ENCODE data around the gene GMCL2. TPM values are rescaled to one million over a fixed set of nuclear protein-coding genes. Genes with fewer than 3 reads are reported as not detected.

Gene GMCL2
- total and polyA plus RNA-seq, 12 donors: not detected

- TF ChIP-seq CTCF (IDR thresholded peaks at IDR 0.05) (peak; percentile 38 to 65 (median 56)), POLR2A (IDR thresholded peaks at IDR 0.05) (no peak)
- Histone ChIP-seq H3K36me3 (replicated peaks in 1 of 2) (peaks cover 0 to 96% of the 10 kb centered on the region in 2 donors), H3K4me1 (replicated peaks in 1 of 2) (peaks cover 3 to 5% of the 10 kb centered on the region in 2 donors), H3K4me3 (no peak overlapping the region), H3K27ac (no peak overlapping the region), H3K9me3 (replicated peaks in 1 of 3) (no peaks in the 10 kb centered on the region), H3K27me3 (no peaks in the 10 kb centered on the region)
- intact Hi-C loops (cut with DNase I): loop anchor here in 1 of 2 donors (5.0 kb wide), 1 partner anchor 69 kb away; no protein-coding TSS in a partner anchor
- DNase-seq: peak in 6 of 7 donors; percentile 58 to 85 (median 66)
- 50 to 61% (median 55%) methylated on average over 11 to 14 of the region's 14 CpGs for WGBS, 4 donors
These were observed 41.0 kb downstream of the GMCL2 start for GRCh38 chr5:178145965-178146820.

GRCh38 chr5:178143901-178144300 lies 43.3 kb downstream of the GMCL2 start:
- peaks cover 0 to 88% of the 10 kb centered on the region in 2 donors for H3K36me3 ChIP-seq (replicated peaks in 1 of 2)
- intact Hi-C loops (cut with DNase I): no loop called here
- peak in 2 of 7 donors; percentile 23 to 30 for DNase-seq
- H3K27ac ChIP-seq: no peak overlapping the region
- H3K4me3 ChIP-seq: no peak overlapping the region
- no peaks in the 10 kb centered on the region for H3K27me3 ChIP-seq
- H3K9me3 ChIP-seq (replicated peaks in 1 of 3): no peaks in the 10 kb centered on the region
- no peaks in the 10 kb centered on the region for H3K4me1 ChIP-seq (replicated peaks in 1 of 2)
- no peak for TF ChIP-seq POLR2A (IDR thresholded peaks at IDR 0.05)
- no peak for TF ChIP-seq CTCF (IDR thresholded peaks at IDR 0.05)
- 69 to 78% (median 74%) methylated on average over 5 to 10 of the region's 10 CpGs for WGBS, 4 donors

- Histone ChIP-seq H3K27me3 (no peaks in the 10 kb centered on the region), H3K9me3 (replicated peaks in 1 of 3) (no peaks in the 10 kb centered on the region), H3K4me3 (no peak overlapping the region), H3K27ac (no peak overlapping the region), H3K36me3 (replicated peaks in 1 of 2) (peaks cover 0 to 86% of the 10 kb centered on the region in 2 donors), H3K4me1 (replicated peaks in 1 of 2) (no peaks in the 10 kb centered on the region)
- intact Hi-C loops (cut with DNase I): no loop called here
- 80 to 88% (median 84%) methylated on average over 6 of the region's 6 CpGs for WGBS, 4 donors
- TF ChIP-seq CTCF (IDR thresholded peaks at IDR 0.05) (no peak), POLR2A (IDR thresholded peaks at IDR 0.05) (no peak)
- no peak for DNase-seq
These were observed 43.9 kb downstream of the GMCL2 start for GRCh38 chr5:178143246-178143645.

- WGBS, 4 donors: 90 to 93% (median 92%) methylated on average over 12 to 20 of the region's 20 CpGs
- TF ChIP-seq CTCF (IDR thresholded peaks at IDR 0.05) (no peak), POLR2A (IDR thresholded peaks at IDR 0.05) (no peak)
- Histone ChIP-seq H3K4me3 (no peak overlapping the region), H3K36me3 (replicated peaks in 1 of 2) (peaks cover 0 to 84% of the 10 kb centered on the region in 2 donors), H3K9me3 (replicated peaks in 1 of 3) (no peaks in the 10 kb centered on the region), H3K27ac (no peak overlapping the region), H3K27me3 (no peaks in the 10 kb centered on the region), H3K4me1 (replicated peaks in 1 of 2) (no peaks in the 10 kb centered on the region)
- intact Hi-C loops (cut with DNase I): no loop called here
- DNase-seq: no peak
These were observed 44.5 kb downstream of the GMCL2 start for GRCh38 chr5:178142642-178143041.
